NCI-H748 treated with DMSO at 0.1 percent for 48 hours (cell line): ENCODE results near the gene PDSS2.
"Not testable (repeated sequence)": the region's sequence is repeated elsewhere in the genome, so short reads cannot be mapped to it uniquely, and the experiment has no call there.

Experiments
- DNase-seq: peaks from one replicate; lab custom pipeline; 2025; lab: John Stamatoyannopoulos, UW

PDSS2 gene

GRCh38 chr6:107216197-107216933, 243.0 kb downstream of the PDSS2 start:
- DNase-seq: no peak

- DNase-seq: no peak
Observed at GRCh38 chr6:107215334-107215733, 244.0 kb downstream of the PDSS2 start.

- DNase-seq: no peak
Observed at GRCh38 chr6:107214655-107215054, 244.7 kb downstream of the PDSS2 start.

GRCh38 chr6:107209406-107210305, 249.7 kb downstream of the PDSS2 start:
- no peak for DNase-seq

DNA sequence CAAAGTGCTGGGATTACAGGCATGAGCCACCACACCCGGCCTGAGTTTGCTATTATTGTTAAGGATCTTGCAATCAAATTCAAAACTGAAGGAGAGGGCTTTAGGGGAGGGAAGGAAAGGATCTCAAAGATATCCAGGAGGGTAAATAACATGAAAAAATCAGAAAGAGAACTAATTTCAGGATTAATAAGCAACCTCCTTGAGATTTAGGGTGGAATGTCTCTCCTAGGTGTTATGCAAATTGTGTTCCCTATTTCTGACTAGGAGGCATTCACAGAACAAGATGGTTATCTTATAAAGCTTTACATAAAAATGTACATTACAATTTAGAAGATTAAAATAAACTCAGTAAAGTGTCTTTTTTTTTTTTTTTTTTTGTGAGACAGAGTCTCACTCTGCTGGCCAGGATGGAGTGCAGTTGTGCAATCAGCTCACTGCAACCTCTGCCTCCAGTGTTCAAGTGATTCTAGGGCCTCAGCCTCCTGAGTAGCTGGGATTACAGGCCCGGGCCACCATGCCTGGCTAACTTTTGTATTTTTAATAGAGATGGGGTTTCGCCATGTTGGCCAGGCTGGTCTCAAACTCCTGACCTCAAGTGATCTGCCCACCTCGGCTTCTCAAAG, 252.0 kb downstream of the PDSS2 start:
- DNase-seq: no peak

DNA sequence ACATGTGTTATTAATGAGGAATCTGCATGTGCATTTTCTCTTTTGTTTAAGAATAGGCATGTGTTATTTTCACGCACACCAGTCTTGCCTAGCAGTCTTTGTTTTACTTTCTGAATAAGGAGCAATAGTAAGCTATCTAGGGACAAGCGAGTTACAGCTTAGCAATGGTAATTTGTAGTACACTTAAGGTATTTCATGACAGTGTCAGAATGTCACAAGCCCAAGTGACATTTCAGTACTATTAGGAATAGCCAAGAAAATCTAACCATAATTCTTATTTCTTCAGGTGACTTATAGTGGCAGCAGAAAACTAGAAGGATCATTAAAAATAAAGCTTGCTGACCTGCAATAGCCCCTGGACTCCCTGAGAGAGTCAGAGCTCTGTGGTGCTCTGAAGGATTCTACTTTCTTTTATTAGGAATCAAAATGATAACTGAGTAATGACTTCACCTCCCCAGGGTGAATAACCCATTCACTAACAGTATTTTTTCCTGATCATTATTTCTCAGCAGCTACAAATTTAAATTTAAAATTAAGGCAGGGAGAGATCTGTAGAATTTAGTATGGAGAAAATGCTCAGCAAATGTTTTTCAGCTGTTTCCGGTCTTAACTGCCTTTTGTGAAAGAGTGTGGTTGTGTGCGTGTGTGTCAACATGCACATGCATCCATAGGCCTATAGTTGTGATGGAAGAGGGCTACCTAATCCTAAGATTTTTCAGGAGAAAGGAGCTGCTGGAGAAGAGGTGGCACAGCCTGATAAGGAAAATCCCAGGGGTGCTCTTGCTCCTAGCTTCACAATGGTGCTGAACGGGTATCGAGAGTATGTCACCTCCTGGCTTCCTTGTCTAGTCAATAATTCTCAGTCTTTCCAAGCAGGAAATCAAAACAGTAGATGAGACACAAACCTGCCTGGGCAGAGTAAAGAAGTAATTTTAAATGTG, 254.0 kb downstream of the PDSS2 start:
- DNase-seq: no peak

DNA sequence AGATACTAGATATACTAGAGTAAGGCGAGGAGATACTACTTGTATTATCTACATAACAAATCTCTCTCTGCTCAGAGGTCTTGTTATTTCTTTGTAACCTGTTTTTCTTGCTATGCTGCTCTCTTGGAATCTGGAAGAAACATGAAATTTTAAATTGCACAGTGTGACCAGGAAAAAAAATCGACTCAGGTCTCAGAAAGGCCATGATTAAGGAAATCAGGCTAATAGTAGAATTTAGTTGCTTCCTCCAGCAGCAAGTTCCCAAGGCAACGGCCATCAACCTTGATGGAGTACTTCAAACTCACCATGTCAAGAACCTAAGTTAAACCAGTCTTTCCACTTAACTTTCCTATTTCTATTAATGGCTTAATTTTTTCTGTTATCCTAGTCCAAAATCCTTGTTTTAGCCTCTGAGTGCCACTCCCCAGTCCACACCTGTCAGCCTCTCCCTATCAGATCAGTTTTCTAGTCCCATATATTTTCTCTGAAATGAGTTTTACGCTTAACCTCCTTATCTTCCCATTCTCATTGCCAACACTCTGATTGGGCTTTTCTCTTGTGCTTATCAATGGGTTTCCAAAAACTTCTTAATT, 256.4 kb downstream of the PDSS2 start:
- DNase-seq: no peak

- no peak for DNase-seq
Observed at GRCh38 chr6:107198631-107199416, 260.5 kb downstream of the PDSS2 start.

DNA sequence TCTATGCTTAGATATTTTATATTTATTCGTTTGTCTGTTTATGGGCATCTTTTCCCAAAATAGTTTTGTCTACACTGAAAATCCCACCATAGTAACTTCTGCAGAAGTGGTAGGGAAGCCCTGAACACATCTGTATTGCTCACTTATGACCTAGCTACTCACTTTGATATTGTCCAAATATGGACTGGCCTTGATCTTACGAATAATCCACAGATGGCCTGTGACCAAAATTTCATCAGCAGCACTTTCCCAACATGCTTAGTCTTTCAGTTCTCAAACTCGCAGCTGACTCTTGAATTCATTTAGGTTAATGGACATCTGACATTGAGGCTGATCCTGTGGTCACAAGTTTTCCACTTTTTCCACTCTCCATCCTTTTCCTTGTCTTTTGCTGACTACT, 263.2 kb downstream of the PDSS2 start:
- DNase-seq: no peak

DNA sequence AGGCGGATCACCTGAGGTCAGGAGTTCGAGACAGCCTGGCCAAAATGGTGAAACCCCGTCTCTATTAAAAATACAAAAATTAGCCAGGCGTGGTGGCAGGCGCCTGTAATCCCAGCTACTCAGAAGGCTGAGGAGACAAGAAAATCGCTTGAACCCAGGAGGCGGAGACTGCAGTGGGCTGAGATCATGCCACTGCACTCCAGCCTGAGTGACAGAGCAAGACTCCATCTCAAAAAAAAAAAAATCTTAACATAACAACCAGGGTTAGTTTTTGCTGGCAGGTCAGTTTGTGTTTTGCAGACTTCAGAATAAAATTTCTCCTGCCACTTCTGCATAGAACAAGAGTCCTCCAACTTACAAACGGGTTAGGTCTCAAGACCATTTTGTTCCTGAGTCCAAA, 264.6 kb downstream of the PDSS2 start:
- DNase-seq: not testable (repeated sequence)

GRCh38 chr6:107192830-107193229, 266.5 kb downstream of the PDSS2 start:
- peak; percentile 69 for DNase-seq

DNA sequence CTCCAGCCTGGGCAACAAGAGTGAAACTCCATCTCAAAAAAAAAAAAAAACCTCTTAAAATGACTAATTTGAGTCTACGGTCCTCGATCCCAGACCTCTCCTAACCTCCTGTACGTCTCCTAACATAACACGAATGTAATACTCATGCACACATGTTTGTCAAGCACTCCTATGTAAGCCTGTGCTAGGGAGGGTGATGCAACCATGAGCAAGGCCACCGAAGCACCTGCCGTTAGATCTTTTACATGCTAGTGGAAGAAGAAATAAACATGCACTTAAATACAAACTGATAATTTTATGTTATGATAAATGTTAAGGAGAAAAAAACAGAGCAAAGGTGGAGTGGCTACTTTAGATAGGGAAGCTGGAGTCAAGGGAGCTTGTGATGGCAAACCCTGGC, 271.7 kb downstream of the PDSS2 start:
- DNase-seq: no peak

DNA sequence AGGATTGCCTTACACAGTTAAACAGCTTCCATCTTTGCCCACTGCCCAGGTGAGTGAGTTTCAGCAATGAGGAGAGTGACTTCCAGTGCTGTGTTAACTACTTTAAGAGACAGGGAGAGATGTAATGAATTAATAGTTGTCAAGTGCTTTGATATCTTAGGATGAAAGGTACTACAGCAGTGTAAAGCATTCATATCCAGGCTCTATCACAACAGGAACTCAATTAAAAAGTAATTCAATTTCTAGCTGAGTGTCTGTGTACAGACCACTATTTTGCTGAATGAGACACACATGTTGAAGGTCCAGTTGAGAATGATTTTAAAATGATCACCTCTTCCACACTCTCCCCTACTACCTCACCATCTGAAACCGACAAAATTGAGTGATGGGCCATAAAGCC, 273.3 kb downstream of the PDSS2 start:
- no peak for DNase-seq

GRCh38 chr6:107185391-107185970, 273.9 kb downstream of the PDSS2 start:
- peak; percentile 31 for DNase-seq

- DNase-seq: no peak
Observed at GRCh38 chr6:107184435-107184834, 274.9 kb downstream of the PDSS2 start.

DNA sequence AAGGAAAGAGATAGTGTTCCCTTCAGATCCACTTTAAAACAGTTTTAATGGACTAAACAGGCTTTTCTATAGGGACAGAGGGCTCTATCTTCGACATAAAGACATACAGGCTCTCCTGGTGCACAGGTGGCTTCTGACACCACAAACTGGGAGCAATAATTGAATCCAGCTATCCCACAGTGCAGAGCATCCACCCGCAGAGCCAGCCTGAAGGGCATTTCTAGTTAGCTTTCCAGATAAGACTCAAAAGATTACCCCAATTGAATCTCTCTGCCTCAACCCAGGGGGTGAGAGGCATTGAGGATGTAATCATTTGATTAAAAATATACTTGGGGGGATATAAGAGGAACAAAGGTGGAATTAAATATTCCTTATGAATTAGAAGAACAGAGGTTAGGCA, 279.3 kb downstream of the PDSS2 start:
- DNase-seq: no peak

GRCh38 chr6:107179004-107179403, 280.4 kb downstream of the PDSS2 start:
- no peak for DNase-seq

GRCh38 chr6:107173779-107174178, 285.6 kb downstream of the PDSS2 start:
- DNase-seq: no peak

DNA sequence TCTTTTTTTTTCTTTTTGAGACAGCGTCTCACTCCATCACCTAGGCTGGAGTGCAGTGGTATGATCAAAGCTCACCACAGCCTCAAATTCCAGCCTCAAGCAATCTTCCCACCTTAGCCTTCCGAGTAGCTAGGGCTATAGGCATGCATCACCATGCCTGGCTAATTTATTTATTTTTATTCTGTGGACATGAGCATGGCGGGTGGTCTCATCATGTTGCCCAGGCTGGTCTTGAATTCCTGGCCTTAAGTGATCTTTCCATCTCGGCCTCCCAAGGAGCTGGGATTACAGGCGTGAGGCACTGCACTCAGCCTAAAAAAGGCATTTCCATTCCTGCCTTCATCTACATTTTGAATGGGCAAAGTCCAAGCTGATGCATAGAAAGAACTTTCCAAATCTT, 287.9 kb downstream of the PDSS2 start:
- DNase-seq: no peak

DNA sequence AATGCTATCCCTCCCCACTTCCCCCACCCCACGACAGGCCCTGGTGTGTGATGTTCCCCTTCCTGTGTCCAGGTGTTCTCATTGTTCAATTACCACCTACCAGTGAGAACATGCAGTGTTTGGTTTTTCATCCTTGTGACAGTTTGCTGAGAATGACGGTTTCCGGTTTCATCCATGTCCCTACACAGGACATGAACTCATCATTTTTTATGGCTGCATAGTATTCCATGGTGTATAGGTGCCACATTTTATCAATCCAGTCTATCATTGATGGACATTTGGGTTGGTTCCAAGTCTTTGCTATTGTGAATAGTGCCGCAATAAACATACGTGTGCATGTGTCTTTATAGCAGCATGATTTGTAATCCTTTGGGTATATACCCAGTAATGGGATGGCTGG, 295.1 kb downstream of the PDSS2 start:
- DNase-seq: not testable (repeated sequence)
